A204.1 (cell line): Measurements from ENCODE around the gene FKBP8.
"Not testable (repeated sequence)": the region's sequence is repeated elsewhere in the genome, so short reads cannot be mapped to it uniquely, and the experiment has no call there.

Source experiments
- FAIRE-seq: peaks from 2 replicates; lab custom pipeline; 2012; peaks lifted over from hg19 to GRCh38; lab: Jason Lieb, UNC

The FKBP8 gene

DNA sequence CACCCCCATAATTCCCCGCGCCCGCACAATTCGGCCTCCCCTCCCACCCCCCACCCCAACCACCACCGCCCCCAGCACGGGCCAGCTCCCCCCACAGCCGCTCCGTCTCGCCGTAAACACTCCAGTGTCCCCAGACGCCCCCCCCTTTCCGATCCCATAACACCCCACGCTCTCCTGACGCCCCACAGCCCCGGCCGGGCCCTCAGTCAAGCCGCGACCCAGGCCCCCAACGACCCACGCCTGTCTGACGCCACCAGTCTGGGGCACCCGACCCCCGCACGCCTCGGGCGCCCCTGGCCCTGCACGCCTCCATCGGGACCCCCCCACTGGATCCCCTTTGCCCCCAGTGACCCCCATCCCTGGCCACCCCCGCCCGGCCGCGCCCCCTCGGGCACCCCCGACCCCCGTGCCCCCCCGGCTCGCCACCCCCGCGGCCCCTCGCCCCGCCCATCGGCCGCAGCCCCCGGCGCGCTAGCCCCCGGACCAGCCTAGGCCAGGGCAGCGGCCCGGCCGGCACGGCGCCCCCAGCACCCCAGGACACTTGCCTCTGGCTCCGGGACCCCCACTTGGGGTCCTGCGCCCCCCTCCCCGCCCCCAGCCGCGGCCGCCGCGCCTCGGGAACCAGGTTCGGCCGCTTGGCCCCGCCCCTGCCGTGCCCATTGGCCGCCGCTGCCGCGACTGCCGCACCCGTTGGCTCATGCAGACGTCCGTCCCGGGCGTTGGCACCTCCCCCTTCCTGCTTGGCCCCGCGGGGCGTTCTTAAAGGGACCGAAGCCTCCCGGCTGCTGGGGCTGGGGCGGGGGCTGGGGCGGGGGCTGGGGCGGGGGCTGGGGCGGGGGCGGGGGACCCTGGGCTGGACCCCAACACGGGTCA lies at the start of gene FKBP8:
FKBP8 (minus strand) TSS at position 633 of the 873 bp plus-strand sequence. CDS start 1,603 bp downstream, outside the sequence.
- no peak for FAIRE-seq

- not testable (repeated sequence) for FAIRE-seq
Observed at GRCh38 chr19:18592732-18593131, 49.4 kb upstream of the FKBP8 start.

DNA sequence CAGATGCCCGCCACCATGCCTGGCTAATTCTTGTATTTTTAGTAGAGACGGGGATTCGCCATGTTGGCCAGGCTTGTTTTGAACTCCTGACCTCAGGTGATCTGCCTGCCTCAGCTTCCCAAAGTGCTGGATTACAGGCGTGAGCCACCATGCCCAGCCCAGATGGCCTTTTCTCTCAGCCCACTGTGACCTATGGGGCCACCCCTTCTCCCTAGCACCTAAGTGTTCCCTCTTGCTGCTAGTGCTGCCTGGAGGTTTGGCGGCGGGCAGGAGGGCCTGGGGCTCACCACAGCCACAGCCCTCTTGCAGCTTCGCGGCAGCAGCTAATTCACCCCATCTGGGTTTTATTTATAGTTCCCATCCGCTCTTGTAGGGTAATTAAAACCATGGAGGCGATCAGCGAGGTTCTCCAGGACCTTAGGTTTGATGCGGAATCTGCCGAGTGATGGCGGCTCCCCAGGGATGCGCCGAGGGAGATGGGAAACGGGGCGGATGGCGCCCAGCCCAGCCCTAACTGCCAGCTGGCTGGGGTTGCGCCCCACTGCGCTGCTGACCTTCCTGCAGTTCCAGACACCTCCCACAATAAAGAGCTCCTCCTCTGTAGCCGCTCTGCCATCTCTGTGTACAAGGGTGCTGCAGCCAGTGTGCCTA lies 48.5 kb upstream of the FKBP8 start:
- FAIRE-seq = no peak

DNA sequence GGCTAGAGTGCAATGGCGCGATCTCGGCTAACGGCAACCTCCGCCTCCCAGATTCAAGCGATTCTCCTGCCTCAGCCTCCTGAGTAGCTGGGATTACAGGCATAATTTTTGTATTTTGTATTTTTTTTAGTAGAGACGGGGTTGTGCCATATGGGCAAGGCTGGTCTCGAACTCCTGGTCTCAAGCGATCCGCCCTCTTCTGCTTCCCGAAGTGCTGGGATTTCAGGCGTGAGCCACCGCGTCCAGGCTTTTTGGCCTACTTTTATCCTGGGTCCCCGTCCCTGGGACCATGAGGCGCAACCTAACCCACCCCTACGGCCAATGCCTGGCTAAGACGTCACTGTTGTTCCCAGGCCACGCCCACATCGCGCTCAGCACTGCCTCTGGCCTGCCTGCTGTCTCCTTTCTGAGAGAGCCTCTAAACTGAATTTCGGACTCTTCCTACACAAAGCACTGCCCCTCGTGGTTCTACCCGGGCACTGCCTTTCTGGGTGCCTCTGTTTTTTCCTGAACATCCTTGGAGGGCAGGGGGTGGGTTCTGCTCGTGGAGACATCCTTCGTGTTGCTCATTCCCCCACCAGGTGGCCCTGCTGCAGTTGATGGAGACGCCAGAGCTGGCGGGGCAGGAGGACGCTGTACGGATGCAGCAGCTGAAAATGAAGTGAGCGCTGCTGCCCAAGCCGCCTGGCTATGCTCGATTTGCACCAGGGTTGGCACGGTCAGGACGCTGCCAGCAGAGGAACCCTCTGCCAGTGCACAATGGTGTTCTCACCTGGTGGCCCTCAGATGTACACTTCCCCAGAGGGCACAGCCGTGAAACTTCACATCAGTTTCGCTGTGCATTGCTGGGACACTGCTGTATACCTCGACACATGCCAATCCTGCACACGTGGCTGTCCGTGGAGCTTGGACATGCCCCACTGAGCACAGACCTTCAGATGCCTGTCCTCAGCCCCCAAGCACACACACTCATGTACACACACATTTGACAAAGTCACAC lies 47.2 kb upstream of the FKBP8 start:
- FAIRE-seq = peak; percentile 92

- peak; percentile 92 for FAIRE-seq
Observed at GRCh38 chr19:18589380-18590272, 46.3 kb upstream of the FKBP8 start.

GRCh38 chr19:18588611-18589379 lies 45.4 kb upstream of the FKBP8 start, which contains the start of gene REX1BD:
Gene REX1BD, plus strand, starts transcription at chr19:18588798. Its CDS starts 4 bp downstream, at chr19:18588802.
- no peak for FAIRE-seq

DNA sequence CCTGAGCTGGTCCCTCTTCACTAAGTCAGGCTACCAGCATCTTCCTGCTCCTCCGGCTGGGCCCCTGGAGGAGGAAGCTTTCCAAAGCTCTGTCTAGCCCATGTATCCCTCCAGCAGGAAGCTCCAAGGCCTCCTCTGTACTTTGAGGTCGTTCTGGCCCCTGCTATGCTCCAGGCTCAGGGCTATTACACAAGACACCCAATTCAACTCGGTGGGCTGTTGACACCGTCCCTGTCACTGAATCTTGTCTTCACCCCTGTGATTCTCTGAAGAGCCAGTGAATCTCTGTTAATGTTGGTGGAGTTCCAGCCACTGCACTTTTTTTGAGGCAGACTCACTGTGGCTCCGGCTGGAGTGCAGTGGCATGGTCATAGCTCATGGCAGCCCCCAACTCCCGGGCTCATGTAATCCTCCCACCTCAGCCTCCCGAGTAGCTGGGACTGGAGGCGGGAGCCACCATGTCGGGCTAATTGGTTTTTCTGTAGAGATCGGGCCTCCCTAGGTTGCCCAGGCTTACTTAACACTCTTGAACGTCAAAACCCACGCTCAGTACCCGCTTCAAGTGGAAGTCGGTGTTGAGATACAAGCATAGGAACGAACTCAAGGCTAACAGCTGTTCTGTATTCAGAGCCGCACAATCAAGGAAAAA lies 44.7 kb upstream of the FKBP8 start:
- no peak for FAIRE-seq

DNA sequence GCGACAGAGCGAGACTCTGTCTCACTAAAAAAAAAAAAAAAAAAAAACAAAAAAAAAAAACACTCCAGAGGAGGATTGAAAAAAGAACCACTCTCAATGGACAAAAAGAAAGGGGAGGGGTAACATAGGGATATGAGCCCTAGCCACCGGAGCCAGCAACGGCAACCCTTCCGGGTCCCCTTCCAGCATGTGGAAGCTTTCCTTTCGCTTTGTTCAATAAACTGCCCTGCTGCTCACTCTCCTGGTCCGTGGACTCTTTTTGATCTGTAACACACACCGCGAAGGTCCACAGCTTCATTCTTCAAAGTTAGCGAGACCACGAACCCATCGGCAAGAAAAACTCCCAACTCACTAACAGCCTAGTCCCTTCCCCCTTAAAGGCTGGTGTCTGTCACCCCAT lies 44.2 kb upstream of the FKBP8 start:
- FAIRE-seq = no peak

DNA sequence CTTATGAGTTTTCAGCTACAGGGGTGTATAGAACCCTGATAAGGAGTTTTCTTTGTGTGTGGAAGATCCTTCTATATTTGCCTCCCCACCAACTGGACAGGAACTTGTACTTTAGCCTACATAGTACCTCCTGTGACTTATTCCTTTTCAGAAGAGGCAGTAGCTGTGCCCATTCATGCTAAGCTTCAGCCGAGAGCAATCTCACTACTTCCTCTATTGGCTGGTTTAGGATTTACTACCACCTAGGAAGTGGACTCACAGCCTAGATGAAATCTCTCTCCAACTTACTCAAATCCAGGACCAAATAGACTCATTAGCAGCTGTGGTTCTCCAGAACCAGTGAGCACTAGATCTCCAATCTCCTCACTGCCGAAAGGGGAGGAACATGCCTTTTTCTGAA lies 42.9 kb upstream of the FKBP8 start:
- FAIRE-seq = no peak

DNA sequence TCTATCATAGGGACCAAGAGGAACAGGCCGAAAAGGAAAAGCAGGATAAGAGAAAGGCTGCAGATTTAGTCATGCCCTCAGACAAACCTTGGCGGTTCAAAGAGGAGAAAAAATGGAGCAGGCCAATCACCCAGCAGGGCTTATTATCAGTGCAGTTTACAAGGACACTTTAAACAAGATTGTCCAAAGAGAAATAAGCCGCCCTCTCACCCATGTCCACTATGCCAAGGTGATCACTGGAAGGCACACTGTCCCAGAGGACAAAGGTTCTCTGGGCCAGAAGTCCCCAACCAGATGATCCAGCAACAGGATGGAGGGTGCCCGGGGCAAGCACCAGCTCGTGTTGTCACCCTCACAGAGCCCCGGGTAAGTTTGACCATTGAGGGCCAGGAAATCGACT lies 36.9 kb upstream of the FKBP8 start:
- no peak for FAIRE-seq

DNA sequence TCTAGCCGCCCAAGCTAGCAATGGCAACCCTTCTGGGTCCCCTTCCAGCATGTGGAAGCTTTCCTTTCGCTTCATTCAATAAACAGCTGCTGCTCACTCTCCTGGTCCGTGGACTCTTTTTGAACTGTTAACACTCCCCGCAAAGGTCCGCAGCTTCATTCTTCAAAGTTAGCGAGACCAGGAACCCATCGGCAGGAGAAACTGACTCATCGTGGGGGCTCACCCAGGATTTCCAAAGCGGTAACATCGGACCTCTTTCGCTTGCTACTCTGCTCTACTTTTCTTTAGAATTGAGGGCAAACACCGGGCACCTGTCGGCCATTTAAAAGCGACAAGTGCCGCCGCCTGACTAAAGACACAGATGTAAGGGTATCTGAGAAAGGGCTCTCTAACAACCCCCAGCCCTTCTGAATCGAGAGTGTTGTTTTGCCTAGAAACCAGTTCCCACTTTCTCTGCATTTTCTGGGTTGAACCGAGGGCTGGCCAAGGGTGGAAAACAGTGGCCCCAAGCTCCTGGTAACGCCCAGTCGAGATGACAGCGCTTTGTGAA lies 34.1 kb upstream of the FKBP8 start:
- no peak for FAIRE-seq

DNA sequence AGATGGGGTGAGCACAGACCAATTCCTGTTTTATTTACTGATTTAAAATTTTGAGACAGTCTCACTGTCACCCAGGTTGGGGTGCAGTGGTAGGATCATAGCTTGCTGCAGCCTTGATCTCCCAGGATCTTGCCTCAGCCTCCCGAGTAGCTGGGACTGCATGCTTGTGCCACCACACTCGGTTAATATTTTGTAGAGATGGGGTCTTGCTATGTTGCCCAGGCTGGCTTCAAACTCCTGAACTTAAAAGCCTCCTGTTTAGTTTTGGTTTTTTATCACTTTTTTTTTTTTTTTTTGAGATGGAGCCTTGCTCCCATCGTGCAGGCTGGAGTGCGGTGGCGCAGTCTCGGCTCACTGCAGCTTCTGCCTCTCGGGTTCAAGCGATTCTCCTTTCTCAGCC lies 33.0 kb upstream of the FKBP8 start:
- FAIRE-seq = no peak

DNA sequence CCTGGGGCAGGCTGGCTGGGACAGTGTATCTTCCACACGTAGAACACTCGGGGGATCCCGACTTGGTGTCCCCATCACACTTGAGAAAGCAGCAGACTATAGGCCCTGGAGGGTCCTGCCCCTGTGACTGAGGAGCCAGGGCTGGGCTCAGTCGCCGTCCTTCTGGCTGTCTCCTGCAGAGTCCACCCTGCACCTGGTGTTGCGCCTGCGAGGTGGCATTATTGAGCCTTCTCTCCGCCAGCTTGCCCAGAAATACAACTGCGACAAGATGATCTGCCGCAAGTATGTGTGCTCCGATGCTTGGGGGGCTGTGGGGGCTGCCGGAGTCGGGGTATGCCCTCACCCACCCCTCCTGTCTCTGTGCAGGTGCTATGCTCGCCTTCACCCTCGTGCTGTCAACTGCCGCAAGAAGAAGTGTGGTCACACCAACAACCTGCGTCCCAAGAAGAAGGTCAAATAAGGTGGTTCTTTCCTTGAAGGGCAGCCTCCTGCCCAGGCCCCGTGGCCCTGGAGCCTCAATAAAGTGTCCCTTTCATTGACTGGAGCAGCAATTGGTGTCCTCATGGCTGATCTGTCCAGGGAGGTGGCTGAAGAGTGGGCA lies 31.4 kb upstream of the FKBP8 start:
- FAIRE-seq = no peak

- peak; percentile 86 for FAIRE-seq
Observed at GRCh38 chr19:18571564-18572344, 28.4 kb upstream of the FKBP8 start, which contains the start of gene UBA52. Gene UBA52, plus strand, starts transcription at chr19:18571857. Its CDS starts 1,444 bp downstream, at chr19:18573301.

GRCh38 chr19:18568367-18568766 lies 25.0 kb upstream of the FKBP8 start:
- no peak for FAIRE-seq

- no peak for FAIRE-seq
Observed at GRCh38 chr19:18566953-18567352, 23.6 kb upstream of the FKBP8 start.

- no peak for FAIRE-seq
Observed at GRCh38 chr19:18562086-18562485, 18.7 kb upstream of the FKBP8 start.

GRCh38 chr19:18559685-18560084 lies 16.3 kb upstream of the FKBP8 start:
- FAIRE-seq = no peak
